SK-N-SH treated with all-trans-retinoic acid at 6 μM for 48 hours (cell line): ENCODE data around the gene RASL12.

Experiments used
- ATAC-seq: fragments of 200-7000 bp; cut with Tn5 transposase; 3 replicates; pipeline ENCODE4 v1.9.1; 2020; ENCODE audit warnings: mild to moderate bottlenecking, moderate library complexity
- ARNTL ChIP-seq: fragments of 450-650 bp; formaldehyde crosslinking; IDR thresholded peaks from 2 replicates; pipeline ENCODE4 v1.5.0; 2020; ENCODE audit warnings: low read depth, mild to moderate bottlenecking, moderate library complexity, borderline replicate concordance
- BACH2 ChIP-seq: fragments of 250-450 bp; sonication (Bioruptor Pico); IDR thresholded peaks from 2 replicates; pipeline ENCODE4 v1.9.0; 2021; ENCODE audit warnings: mild to moderate bottlenecking, borderline replicate concordance
- CREB5 ChIP-seq: fragments of 250-450 bp; sonication (Bioruptor Pico); IDR thresholded peaks from 2 replicates; pipeline ENCODE4 v1.5.1; 2020; ENCODE audit warnings: low read depth, mild to moderate bottlenecking, moderate library complexity
- CSDC2 ChIP-seq: fragments of 250-450 bp; sonication (Bioruptor Pico); IDR thresholded peaks from 2 replicates; pipeline ENCODE4 v1.5.0; 2020; ENCODE audit warnings: mild to moderate bottlenecking, moderate library complexity
- CSRNP3 ChIP-seq: fragments of 250-450 bp; sonication (Bioruptor Pico); IDR thresholded peaks from 2 replicates; pipeline ENCODE4 v1.5.1; 2021; ENCODE audit warnings: mild to moderate bottlenecking, moderate library complexity
- ESRRG ChIP-seq: fragments of 250-450 bp; sonication (Bioruptor Pico); IDR thresholded peaks from 2 replicates; pipeline ENCODE4 v1.6.1; 2021; ENCODE audit warnings: mild to moderate bottlenecking
- GLIS3 ChIP-seq: fragments of 250-450 bp; sonication (Bioruptor Pico); IDR thresholded peaks from 2 replicates; pipeline ENCODE4 v1.5.0; 2020; ENCODE audit warnings: mild to moderate bottlenecking, moderate library complexity
- ISL1 ChIP-seq: fragments of 250-450 bp; sonication (Bioruptor Pico); IDR thresholded peaks from 2 replicates; pipeline ENCODE4 v2.1.2; 2022; ENCODE audit warnings: mild to moderate bottlenecking, moderate library complexity
- OSR1 ChIP-seq: fragments of 250-450 bp; sonication (Bioruptor Pico); IDR thresholded peaks from 2 replicates; pipeline ENCODE4 v1.8.0; 2022; ENCODE audit warnings: moderate library complexity, mild to moderate bottlenecking, inconsistent platforms
- PATZ1 ChIP-seq: fragments of 250-450 bp; sonication (Bioruptor Pico); IDR thresholded peaks from 2 replicates; pipeline ENCODE4 v1.8.0; 2020; ENCODE audit warnings: mild to moderate bottlenecking, moderate library complexity, borderline replicate concordance
- PPARA ChIP-seq: fragments of 250-450 bp; sonication (Bioruptor Pico); IDR thresholded peaks from 2 replicates; pipeline ENCODE4 v1.5.0; 2020; ENCODE audit warnings: mild to moderate bottlenecking, borderline replicate concordance
- RARB ChIP-seq: fragments of 250-450 bp; sonication (Bioruptor Pico); IDR thresholded peaks from 2 replicates; pipeline ENCODE4 v1.8.0; 2021; ENCODE audit warnings: mild to moderate bottlenecking, moderate library complexity
- SNAI2 ChIP-seq: fragments of 250-450 bp; sonication (Bioruptor Pico); IDR thresholded peaks from 2 replicates; pipeline ENCODE4 v1.5.0; 2020; ENCODE audit warnings: mild to moderate bottlenecking, moderate library complexity
- TCF4 ChIP-seq: fragments of 250-450 bp; sonication (Bioruptor Pico); IDR thresholded peaks from 2 replicates; pipeline ENCODE4 v1.8.0; 2021; ENCODE audit warnings: mild to moderate bottlenecking, moderate library complexity, borderline replicate concordance
- TOX ChIP-seq: fragments of 250-450 bp; sonication (Bioruptor Pico); IDR thresholded peaks from 2 replicates; pipeline ENCODE4 v1.8.0; 2021; ENCODE audit warnings: mild to moderate bottlenecking, moderate library complexity, borderline replicate concordance
- ZFP30 ChIP-seq: fragments of 450-650 bp; formaldehyde crosslinking; IDR thresholded peaks from 2 replicates; pipeline ENCODE4 v1.5.0; 2022; ENCODE audit warnings: mild to moderate bottlenecking, moderate library complexity
- ZNF565 ChIP-seq: fragments of 450-650 bp; formaldehyde crosslinking; conservative IDR thresholded peaks from 2 replicates; pipeline ENCODE4 v1.5.0; 2020; ENCODE audit warnings: low read depth, mild to moderate bottlenecking, moderate library complexity
- ZNF70 ChIP-seq: fragments of 450-650 bp; formaldehyde crosslinking; IDR thresholded peaks from 2 replicates; pipeline ENCODE4 v1.5.0; 2020; ENCODE audit warnings: mild to moderate bottlenecking, moderate library complexity
- ZNF8 ChIP-seq: fragments of 450-650 bp; formaldehyde crosslinking; IDR thresholded peaks from 2 replicates; pipeline ENCODE4 v1.5.0; 2020; ENCODE audit warnings: mild to moderate bottlenecking, moderate library complexity
- TF ChIP-seq, protein P1 (sequence below): fragments of 250-450 bp; sonication (Bioruptor Pico); IDR thresholded peaks from 2 replicates; pipeline ENCODE4 v1.5.0; 2020; ENCODE audit warnings: mild to moderate bottlenecking, moderate library complexity

The RASL12 gene

DNA sequence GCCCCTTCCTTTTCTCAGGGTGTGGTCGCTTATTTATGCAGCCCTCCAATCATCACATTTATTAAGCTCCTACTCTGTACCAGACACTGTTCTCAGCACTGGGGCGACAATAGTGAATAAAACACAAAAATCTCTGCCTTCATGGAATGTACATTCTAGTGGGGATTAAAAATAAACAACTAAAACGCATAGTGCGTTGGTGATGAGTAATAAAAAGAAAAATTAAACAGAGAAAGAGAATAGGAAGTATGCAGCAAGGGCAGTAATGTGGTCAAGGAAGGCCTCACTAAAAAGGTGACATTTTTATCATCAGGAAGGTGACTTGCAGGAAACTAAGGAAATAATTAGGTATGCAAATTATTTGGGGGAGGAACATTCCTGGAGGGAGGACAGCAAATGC lies 17.5 kb downstream of the RASL12 start:
- TF ChIP-seq, protein P1, sequence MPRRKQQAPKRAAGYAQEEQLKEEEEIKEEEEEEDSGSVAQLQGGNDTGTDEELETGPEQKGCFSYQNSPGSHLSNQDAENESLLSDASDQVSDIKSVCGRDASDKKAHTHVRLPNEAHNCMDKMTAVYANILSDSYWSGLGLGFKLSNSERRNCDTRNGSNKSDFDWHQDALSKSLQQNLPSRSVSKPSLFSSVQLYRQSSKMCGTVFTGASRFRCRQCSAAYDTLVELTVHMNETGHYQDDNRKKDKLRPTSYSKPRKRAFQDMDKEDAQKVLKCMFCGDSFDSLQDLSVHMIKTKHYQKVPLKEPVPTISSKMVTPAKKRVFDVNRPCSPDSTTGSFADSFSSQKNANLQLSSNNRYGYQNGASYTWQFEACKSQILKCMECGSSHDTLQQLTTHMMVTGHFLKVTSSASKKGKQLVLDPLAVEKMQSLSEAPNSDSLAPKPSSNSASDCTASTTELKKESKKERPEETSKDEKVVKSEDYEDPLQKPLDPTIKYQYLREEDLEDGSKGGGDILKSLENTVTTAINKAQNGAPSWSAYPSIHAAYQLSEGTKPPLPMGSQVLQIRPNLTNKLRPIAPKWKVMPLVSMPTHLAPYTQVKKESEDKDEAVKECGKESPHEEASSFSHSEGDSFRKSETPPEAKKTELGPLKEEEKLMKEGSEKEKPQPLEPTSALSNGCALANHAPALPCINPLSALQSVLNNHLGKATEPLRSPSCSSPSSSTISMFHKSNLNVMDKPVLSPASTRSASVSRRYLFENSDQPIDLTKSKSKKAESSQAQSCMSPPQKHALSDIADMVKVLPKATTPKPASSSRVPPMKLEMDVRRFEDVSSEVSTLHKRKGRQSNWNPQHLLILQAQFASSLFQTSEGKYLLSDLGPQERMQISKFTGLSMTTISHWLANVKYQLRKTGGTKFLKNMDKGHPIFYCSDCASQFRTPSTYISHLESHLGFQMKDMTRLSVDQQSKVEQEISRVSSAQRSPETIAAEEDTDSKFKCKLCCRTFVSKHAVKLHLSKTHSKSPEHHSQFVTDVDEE (CRISPR knock-in tag), result no peak
- TF ChIP-seq ARNTL (CRISPR knock-in tag), result no peak
- no peak for ATAC-seq

- no peak for TF ChIP-seq ZNF8 (CRISPR knock-in tag)
- no peak for TF ChIP-seq ARNTL (CRISPR knock-in tag)
- TF ChIP-seq CREB5 (CRISPR knock-in tag), result no peak
- no peak for TF ChIP-seq ZNF565 (CRISPR knock-in tag)
- TF ChIP-seq ISL1 (CRISPR knock-in tag), result no peak
- no peak for TF ChIP-seq ESRRG (CRISPR knock-in tag)
- TF ChIP-seq PATZ1, result no peak
- peak; percentile 99 for ATAC-seq
These were observed 18.4 kb downstream of the RASL12 start for GRCh38 chr15:65049418-65049840.

DNA sequence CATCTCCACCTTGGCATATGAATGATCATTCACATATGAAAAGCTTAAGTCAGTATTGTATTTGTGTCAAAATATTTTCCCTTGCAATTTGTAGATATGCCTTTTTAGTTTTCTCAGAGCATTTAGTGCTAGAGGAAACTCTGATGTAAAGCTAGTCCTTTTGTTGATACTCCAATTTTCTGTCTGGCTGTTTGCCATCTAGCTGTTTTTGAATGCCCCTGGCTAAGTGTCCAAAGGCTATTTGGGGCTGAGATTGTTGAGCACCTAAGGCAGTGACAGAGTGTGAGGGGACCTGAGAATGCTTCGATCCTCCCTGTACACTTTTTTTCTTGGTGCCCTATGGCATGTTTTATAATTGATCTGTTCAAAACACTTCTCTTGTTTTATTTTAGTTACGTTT lies 19.6 kb downstream of the RASL12 start:
- TF ChIP-seq RARB (CRISPR knock-in tag) (no peak), ZNF70 (CRISPR knock-in tag) (no peak), CSDC2 (CRISPR knock-in tag) (no peak), ISL1 (CRISPR knock-in tag) (no peak), ESRRG (CRISPR knock-in tag) (no peak), ZFP30 (no peak), PPARA (CRISPR knock-in tag) (no peak), CSRNP3 (CRISPR knock-in tag) (no peak), TCF4 (CRISPR knock-in tag) (no peak), SNAI2 (CRISPR knock-in tag) (no peak), ARNTL (CRISPR knock-in tag) (no peak), GLIS3 (CRISPR knock-in tag) (no peak), OSR1 (no peak)
- ATAC-seq, result no peak

GRCh38 chr15:65044724-65045481 lies 22.9 kb downstream of the RASL12 start, which contains the start of gene SLC51B:
SLC51B (plus strand) TSS chr15:65045387; CDS start chr15:65050005, 4,618 bp downstream.
- no peak for ATAC-seq
- no peak for TF ChIP-seq BACH2 (CRISPR knock-in tag)
- TF ChIP-seq ZNF8 (CRISPR knock-in tag), result no peak
- no peak for TF ChIP-seq PPARA (CRISPR knock-in tag)
- no peak for TF ChIP-seq SNAI2 (CRISPR knock-in tag)
- no peak for TF ChIP-seq RARB (CRISPR knock-in tag)
- no peak for TF ChIP-seq TOX (CRISPR knock-in tag)
- no peak for TF ChIP-seq TCF4 (CRISPR knock-in tag)
- no peak for TF ChIP-seq ISL1 (CRISPR knock-in tag)
- no peak for TF ChIP-seq CSDC2 (CRISPR knock-in tag)
- TF ChIP-seq, protein P1 (CRISPR knock-in tag), result no peak
- no peak for TF ChIP-seq PATZ1
- TF ChIP-seq OSR1, result no peak
- TF ChIP-seq CREB5 (CRISPR knock-in tag), result no peak
